OCI-LY3 (cell line): ENCODE measurements around the gene HDAC4.

ENCODE experiments used
- H2AFZ ChIP-seq: fragments of 200-600, 300-600 bp; shearing (Covaris generic); 2 replicates; pipeline ENCODE4 v1.6.0; 2014; ENCODE audit warnings: antibody characterized with exemption, low read depth, low read length
- H3K27ac ChIP-seq: fragments of 200-600, 300-600 bp; sonication (generic); 2 replicates; pipeline ENCODE4 v1.5.1; 2014; ENCODE audit warnings: mild to moderate bottlenecking, low read length, moderate library complexity, mixed read lengths
- H3K27me3 ChIP-seq: fragments of 200-600, 300-600 bp; sonication (generic); 2 replicates; pipeline ENCODE4 v1.6.1; 2014; ENCODE audit warnings: low read depth, low read length, mixed read lengths
- H3K36me3 ChIP-seq: fragments of 200-600, 300-600 bp; sonication (generic); replicated peaks from 2 replicates; pipeline ENCODE3; 2014; ENCODE audit warnings: low read depth, low read length, mixed read lengths
- H3K4me1 ChIP-seq: fragments of 300-600, 200-600 bp; sonication (generic); 2 replicates; pipeline ENCODE4 v1.6.1; 2014; ENCODE audit warnings: low read length, mixed read lengths
- H3K4me2 ChIP-seq: fragments of 200-600, 300-600 bp; sonication (generic); 2 replicates; pipeline ENCODE4 v1.6.1; 2014; ENCODE audit warnings: low read length, mixed read lengths
- H3K4me3 ChIP-seq: fragments of 300-600, 200-600 bp; sonication (generic); 2 replicates; pipeline ENCODE4 v1.5.1; 2014; ENCODE audit warnings: antibody characterized with exemption, mild to moderate bottlenecking, low read length, moderate library complexity
- H3K79me2 ChIP-seq: fragments of 300-600, 200-600 bp; shearing (Covaris generic); 2 replicates; pipeline ENCODE4 v1.6.1; 2014; ENCODE audit warnings: mild to moderate bottlenecking, low read length, mixed read lengths
- H3K9ac ChIP-seq: fragments of 300-600, 200-600 bp; shearing (Covaris generic); 2 replicates; pipeline ENCODE4 v1.6.0; 2014; ENCODE audit warnings: mild to moderate bottlenecking, low read length, moderate library complexity
- H3K9me3 ChIP-seq: fragments of 200-600, 300-600 bp; shearing (Covaris generic); 2 replicates; pipeline ENCODE4 v1.6.1; 2014; ENCODE audit warnings: low read length, mixed read lengths; ENCODE audit not compliant: insufficient read depth
- H4K20me1 ChIP-seq: fragments of 200-600, 300-600 bp; sonication (generic); 2 replicates; pipeline ENCODE4 v1.6.1; 2016; ENCODE audit warnings: low read length, mixed read lengths; ENCODE audit not compliant: insufficient read depth
- EZH2phosphoT487 ChIP-seq: fragments of 200-600 bp; shearing (Covaris generic); IDR thresholded peaks from 2 replicates; pipeline ENCODE4 v1.6.1; 2018; ENCODE audit warnings: antibody characterized with exemption, mixed run types, low read depth
- TF ChIP-seq, protein P1 (sequence below): fragments of 200-600, 300-600 bp; sonication (generic); IDR thresholded peaks from 2 replicates; pipeline ENCODE4 v1.5.1; 2014; ENCODE audit warnings: antibody characterized with exemption, low read length, low read depth

The HDAC4 gene

DNA sequence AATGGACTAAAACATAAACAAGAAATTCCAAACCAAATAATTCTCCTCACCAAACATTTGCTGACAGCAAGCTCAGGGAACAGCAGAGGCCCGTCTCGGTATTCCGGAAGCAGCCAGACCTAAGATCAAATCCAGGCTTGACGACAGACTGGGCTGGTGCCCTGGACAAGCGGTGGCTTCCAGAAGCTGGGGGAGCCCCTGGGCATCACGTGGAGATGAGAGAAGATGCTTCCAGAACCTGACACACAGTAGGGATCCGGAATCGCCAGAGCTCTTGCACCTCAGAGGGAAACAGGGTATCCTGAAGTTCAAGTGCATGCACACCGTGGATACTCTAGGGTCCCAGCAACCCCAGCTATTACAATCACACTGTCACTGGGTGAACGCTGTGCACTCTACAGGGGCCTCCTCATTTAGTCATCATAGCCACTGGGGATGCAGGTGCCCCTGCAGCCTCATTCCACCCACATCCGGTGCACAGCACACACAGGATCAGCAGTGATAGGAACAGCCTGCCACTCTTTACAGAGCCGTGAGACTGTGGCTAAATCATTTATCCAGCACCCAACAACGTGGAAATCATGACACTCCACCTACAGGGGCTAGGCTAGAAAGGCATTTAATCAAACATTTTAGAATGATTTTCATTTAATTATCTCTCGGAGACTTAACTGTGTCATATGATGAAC is 102.6 kb downstream of the HDAC4 start:
- no peak overlapping the region for H2AFZ ChIP-seq
- no peak overlapping the region for H3K4me3 ChIP-seq
- no peaks in the 10 kb centered on the region for H3K36me3 ChIP-seq
- no peaks in the 10 kb centered on the region for H3K9me3 ChIP-seq
- TF ChIP-seq EZH2phosphoT487: no peak
- TF ChIP-seq, protein P1, sequence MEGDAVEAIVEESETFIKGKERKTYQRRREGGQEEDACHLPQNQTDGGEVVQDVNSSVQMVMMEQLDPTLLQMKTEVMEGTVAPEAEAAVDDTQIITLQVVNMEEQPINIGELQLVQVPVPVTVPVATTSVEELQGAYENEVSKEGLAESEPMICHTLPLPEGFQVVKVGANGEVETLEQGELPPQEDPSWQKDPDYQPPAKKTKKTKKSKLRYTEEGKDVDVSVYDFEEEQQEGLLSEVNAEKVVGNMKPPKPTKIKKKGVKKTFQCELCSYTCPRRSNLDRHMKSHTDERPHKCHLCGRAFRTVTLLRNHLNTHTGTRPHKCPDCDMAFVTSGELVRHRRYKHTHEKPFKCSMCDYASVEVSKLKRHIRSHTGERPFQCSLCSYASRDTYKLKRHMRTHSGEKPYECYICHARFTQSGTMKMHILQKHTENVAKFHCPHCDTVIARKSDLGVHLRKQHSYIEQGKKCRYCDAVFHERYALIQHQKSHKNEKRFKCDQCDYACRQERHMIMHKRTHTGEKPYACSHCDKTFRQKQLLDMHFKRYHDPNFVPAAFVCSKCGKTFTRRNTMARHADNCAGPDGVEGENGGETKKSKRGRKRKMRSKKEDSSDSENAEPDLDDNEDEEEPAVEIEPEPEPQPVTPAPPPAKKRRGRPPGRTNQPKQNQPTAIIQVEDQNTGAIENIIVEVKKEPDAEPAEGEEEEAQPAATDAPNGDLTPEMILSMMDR: no peak
- H3K4me1 ChIP-seq: peaks cover 27% of the 10 kb centered on the region
- no peak overlapping the region for H3K9ac ChIP-seq
- no peak overlapping the region for H3K27ac ChIP-seq
- peaks cover 58% of the 10 kb centered on the region for H3K27me3 ChIP-seq
- no peak overlapping the region for H3K4me2 ChIP-seq
- peaks cover 96% of the 10 kb centered on the region for H4K20me1 ChIP-seq
- H3K79me2 ChIP-seq: no peaks in the 10 kb centered on the region

DNA sequence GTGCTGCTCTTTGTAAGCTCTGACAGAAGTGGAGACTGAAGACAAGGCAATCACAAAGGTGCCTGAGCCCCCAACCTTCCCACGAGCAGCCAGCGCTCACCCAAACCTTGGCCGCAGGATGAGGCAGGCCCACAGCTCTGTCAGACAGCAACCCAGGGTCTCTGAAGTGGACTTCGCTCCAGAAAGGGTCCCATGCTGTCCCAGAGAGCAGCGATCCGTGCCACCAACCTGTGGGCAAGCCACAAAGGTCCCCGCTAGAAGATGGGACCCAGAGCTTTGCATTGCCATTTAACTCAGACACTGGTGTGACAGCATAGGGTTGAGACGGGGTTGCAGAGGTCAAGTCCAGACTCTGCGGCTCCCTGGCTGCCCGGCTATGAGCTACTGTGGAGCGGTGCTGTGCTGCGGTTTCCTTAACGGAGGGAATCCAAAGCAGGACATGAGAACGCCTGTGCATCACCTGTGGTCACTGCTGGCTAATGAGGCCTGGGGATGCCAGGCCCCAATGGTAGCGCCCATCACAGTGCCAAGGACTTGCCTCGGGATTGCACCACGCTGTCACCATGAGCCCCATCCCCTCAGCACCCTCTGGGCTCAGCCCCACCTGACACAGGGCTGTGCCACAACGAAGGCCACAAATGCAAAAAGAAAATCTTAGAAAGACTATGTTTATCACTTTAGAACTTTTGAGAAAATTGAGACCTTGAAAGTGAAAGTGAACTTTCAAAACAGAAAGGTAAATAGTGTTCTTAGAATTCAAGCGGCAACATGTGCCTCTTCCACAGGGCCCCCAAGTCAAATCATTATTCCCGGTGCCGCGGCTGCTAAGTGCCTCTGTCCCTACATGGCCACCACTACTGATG is 103.4 kb downstream of the HDAC4 start:
- no peak for TF ChIP-seq EZH2phosphoT487
- TF ChIP-seq, protein P1: no peak
- Histone ChIP-seq H3K9ac (no peak overlapping the region), H3K36me3 (no peaks in the 10 kb centered on the region), H3K27me3 (peaks cover 61% of the 10 kb centered on the region), H3K4me1 (peaks cover 29% of the 10 kb centered on the region), H2AFZ (no peak overlapping the region), H3K79me2 (no peaks in the 10 kb centered on the region), H4K20me1 (peaks cover 96% of the 10 kb centered on the region), H3K4me3 (no peak overlapping the region), H3K27ac (no peak overlapping the region), H3K4me2 (no peak overlapping the region), H3K9me3 (no peaks in the 10 kb centered on the region)

DNA sequence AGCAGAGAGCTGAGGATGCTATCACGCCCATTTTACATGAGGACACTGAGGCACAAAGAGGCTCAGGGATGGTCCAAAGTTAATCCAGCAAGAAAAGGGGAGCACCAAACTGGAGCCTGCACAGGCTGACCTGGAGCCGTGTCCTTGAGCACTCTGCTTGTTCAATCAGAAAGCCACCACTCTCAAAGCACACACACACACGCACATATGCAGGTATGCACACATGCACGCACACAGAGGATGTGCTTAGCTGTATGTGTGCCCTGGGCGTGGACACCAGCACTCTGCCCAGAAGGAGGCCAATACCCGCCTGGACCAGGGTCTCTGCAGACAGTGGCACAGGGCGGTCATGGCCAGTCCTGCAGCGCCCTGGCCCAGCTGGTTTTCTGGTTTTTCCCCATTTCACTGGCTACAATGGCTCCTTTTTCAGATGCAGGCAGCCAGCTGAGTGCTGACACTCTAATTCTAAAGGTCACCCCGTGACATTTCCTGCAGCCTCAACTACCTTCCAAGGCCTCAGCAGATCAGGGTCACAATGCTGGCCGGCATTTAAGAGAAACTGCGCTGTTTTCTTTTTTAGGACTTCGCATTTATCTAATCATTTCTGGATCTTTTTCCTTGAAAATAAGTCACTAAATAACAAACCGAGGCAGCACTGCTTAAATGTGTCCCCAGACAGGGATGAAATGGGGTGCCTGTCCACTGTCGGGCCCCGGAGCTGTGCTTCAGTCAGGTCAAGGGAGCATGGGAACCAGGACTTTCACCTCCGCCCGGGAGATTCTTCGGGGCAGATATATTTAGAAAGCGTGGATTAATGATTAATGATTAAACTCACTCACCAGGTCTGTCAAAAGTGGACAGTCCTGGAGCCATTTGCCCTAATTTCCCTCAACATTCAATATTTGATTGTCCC is 104.5 kb downstream of the HDAC4 start:
- no peak overlapping the region for H3K4me3 ChIP-seq
- TF ChIP-seq EZH2phosphoT487: no peak
- TF ChIP-seq, protein P1: no peak
- no peaks in the 10 kb centered on the region for H3K79me2 ChIP-seq
- no peaks in the 10 kb centered on the region for H3K36me3 ChIP-seq
- no peak overlapping the region for H2AFZ ChIP-seq
- H3K4me2 ChIP-seq: no peak overlapping the region
- H3K9me3 ChIP-seq: no peaks in the 10 kb centered on the region
- peaks cover 96% of the 10 kb centered on the region for H4K20me1 ChIP-seq
- H3K9ac ChIP-seq: no peak overlapping the region
- peaks cover 37% of the 10 kb centered on the region for H3K4me1 ChIP-seq
- H3K27me3 ChIP-seq: peaks cover 63% of the 10 kb centered on the region
- H3K27ac ChIP-seq: no peak overlapping the region
